Ishikawa (cell line): ENCODE measurements around the gene EML6.

ENCODE experiments used
- CEBPB ChIP-seq: IDR thresholded peaks from 2 replicates; pipeline ENCODE4 v1.6.1; 2012
- CREB1 ChIP-seq: IDR thresholded peaks from 2 replicates; pipeline ENCODE4 v1.6.1; 2012; ENCODE audit warnings: low read depth
- EGR1 ChIP-seq: IDR thresholded peaks from 2 replicates; pipeline ENCODE4 v1.6.1; 2012
- EP300 ChIP-seq: IDR thresholded peaks from 2 replicates; pipeline ENCODE4 v1.6.1; 2012; ENCODE audit warnings: borderline replicate concordance
- FOXM1 ChIP-seq: IDR thresholded peaks from 2 replicates; pipeline ENCODE4 v1.6.1; 2012; ENCODE audit warnings: low read depth, borderline replicate concordance
- NFIC ChIP-seq: IDR thresholded peaks from 2 replicates; pipeline ENCODE4 v1.6.1; 2012
- RAD21 ChIP-seq: IDR thresholded peaks from 2 replicates; pipeline ENCODE4 v1.6.1; 2012; ENCODE audit warnings: low read depth
- TAF1 ChIP-seq: IDR thresholded peaks from 2 replicates; pipeline ENCODE4 v1.6.1; 2012; ENCODE audit warnings: low read depth, mild to moderate bottlenecking
- TCF12 ChIP-seq: IDR thresholded peaks from 2 replicates; pipeline ENCODE4 v1.6.1; 2012; ENCODE audit warnings: low read depth
- TEAD4 ChIP-seq: IDR thresholded peaks from 2 replicates; pipeline ENCODE4 v1.6.1; 2012
- YY1 ChIP-seq: IDR thresholded peaks from 2 replicates; pipeline ENCODE4 v1.6.1; 2012; ENCODE audit warnings: low read depth
- ZBTB7A ChIP-seq: IDR thresholded peaks from 2 replicates; pipeline ENCODE4 v1.6.1; 2012; ENCODE audit warnings: low read depth
- TF ChIP-seq, protein P1 (sequence below): IDR thresholded peaks from 2 replicates; pipeline ENCODE4 v1.6.1; 2012; ENCODE audit warnings: low read depth, mild to moderate bottlenecking
- TF ChIP-seq, protein P2 (sequence below): IDR thresholded peaks from 2 replicates; pipeline ENCODE4 v1.6.1; 2012
- TF ChIP-seq, protein P3 (sequence below): IDR thresholded peaks from 2 replicates; pipeline ENCODE4 v1.6.1; 2012

EML6 gene

DNA sequence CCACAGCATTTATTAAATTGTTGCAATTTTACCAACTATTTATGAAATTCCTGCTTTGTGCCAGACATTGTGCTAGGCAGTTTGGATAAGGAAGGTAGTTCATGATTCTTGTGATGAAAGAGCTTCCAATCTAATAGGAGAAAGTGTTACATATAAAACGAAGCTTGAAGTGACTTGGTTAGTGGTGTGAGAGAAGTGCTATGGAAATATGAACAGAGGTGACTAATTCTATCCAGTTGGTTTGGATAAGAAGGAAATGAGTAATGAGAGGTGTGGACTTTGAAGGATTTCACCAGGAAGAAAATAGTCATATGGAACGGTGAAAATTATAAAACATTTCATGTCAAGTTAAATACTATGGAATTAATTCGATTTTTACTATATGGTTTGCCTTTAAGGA, 48.6 kb downstream of the EML6 start:
- no peak for TF ChIP-seq RAD21
- no peak for TF ChIP-seq ZBTB7A
- no peak for TF ChIP-seq YY1
- no peak for TF ChIP-seq EP300
- no peak for TF ChIP-seq CEBPB
- no peak for TF ChIP-seq TEAD4
- no peak for TF ChIP-seq EGR1

DNA sequence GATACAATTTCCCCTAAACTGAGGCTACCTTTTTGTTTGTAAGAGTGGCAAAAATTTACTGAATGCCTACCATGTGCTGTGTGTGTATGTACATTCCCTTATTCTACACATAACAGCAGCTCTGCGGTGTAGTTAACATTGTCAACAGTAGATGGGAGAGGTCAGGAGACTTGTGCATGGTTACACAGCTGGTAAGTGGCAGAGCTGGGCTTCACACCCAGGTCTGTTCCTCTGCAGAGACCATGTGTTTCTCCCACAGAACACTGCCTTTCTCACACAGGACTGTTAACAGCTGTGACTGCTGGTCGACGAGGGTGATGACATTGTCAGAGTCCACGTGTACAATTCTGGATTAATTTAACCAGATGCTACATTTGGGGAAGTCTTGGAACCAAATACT, 49.1 kb downstream of the EML6 start:
- TF ChIP-seq ZBTB7A (no peak), CEBPB (no peak), TCF12 (no peak), YY1 (no peak), CREB1 (no peak)
- TF ChIP-seq, protein P1, sequence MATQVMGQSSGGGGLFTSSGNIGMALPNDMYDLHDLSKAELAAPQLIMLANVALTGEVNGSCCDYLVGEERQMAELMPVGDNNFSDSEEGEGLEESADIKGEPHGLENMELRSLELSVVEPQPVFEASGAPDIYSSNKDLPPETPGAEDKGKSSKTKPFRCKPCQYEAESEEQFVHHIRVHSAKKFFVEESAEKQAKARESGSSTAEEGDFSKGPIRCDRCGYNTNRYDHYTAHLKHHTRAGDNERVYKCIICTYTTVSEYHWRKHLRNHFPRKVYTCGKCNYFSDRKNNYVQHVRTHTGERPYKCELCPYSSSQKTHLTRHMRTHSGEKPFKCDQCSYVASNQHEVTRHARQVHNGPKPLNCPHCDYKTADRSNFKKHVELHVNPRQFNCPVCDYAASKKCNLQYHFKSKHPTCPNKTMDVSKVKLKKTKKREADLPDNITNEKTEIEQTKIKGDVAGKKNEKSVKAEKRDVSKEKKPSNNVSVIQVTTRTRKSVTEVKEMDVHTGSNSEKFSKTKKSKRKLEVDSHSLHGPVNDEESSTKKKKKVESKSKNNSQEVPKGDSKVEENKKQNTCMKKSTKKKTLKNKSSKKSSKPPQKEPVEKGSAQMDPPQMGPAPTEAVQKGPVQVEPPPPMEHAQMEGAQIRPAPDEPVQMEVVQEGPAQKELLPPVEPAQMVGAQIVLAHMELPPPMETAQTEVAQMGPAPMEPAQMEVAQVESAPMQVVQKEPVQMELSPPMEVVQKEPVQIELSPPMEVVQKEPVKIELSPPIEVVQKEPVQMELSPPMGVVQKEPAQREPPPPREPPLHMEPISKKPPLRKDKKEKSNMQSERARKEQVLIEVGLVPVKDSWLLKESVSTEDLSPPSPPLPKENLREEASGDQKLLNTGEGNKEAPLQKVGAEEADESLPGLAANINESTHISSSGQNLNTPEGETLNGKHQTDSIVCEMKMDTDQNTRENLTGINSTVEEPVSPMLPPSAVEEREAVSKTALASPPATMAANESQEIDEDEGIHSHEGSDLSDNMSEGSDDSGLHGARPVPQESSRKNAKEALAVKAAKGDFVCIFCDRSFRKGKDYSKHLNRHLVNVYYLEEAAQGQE = no peak

DNA sequence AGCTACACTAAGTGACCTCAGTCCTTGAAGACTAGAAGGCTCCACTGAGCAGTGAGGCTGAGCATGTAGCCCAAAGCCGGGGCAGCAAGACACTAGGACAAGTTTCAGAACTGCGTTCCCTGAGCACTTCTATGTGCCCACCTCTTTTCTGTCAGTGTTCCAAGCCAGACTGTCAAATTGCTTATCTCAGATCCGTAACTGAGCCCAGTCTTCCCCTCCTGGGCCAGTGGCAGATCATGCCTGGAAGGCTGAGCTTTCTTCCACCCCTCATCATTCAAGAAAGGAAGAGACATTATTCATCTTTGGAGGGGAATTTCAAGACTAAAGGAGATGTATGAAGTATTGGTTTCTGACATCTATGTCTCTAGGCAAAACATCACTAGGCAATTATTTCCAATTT, 49.8 kb downstream of the EML6 start:
- TF ChIP-seq YY1 (no peak), RAD21 (no peak), EGR1 (no peak), TEAD4 (no peak), TCF12 (no peak), TAF1 (no peak), FOXM1 (no peak), CEBPB (no peak), EP300 (no peak), ZBTB7A (no peak)
- TF ChIP-seq, protein P2, sequence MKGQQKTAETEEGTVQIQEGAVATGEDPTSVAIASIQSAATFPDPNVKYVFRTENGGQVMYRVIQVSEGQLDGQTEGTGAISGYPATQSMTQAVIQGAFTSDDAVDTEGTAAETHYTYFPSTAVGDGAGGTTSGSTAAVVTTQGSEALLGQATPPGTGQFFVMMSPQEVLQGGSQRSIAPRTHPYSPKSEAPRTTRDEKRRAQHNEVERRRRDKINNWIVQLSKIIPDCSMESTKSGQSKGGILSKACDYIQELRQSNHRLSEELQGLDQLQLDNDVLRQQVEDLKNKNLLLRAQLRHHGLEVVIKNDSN = no peak

DNA sequence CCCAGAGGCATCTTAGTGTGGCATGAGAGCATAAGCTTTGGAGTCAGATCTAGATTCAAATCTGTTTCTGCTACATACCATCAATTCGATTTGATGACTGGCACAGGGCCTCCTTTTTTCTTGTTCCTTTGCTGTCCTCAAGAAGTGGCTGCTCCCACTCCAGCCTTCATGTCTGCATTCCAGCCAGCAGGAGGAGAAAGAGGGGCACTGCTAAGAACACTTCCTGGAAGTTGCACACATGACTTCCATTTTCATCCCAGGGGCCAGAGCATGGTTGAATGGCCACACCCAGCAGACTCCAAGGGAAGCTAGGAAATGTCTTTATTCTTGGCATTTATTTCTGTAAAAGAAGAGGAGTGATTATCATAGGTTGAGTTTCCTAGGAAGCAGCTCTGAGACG, 50.4 kb downstream of the EML6 start:
- TF ChIP-seq TAF1 (no peak), CEBPB (no peak), EP300 (no peak), ZBTB7A (no peak), TEAD4 (peak; percentile 89), NFIC (no peak), FOXM1 (no peak), CREB1 (no peak), TCF12 (no peak), YY1 (no peak), EGR1 (no peak), RAD21 (peak; percentile 21; the same call in 1 of the 2 replicates)
- TF ChIP-seq, protein P3, sequence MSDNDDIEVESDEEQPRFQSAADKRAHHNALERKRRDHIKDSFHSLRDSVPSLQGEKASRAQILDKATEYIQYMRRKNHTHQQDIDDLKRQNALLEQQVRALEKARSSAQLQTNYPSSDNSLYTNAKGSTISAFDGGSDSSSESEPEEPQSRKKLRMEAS = no peak
- TF ChIP-seq, protein P1 = no peak
- TF ChIP-seq, protein P2 = peak; percentile 53; the same call in 1 of the 2 replicates

DNA sequence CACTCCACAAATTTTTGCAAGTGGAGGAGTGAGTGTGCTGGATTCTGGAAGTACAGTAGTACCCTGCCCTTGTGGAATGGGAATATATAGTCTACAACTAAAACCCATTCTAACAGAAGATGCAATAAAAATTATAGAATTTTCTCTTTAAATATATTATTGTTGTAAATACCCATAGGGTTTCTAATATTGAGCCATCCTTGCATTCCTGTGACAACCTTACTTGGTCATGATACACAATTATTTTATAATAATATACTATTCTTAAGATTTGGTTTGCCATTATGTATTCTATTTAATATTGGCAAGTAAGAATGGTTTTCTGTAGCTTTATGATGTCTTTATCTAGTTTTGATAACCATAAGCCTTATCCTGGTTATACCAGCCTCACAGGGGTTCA, 52.2 kb downstream of the EML6 start:
- TF ChIP-seq EGR1 = no peak
- no peak for TF ChIP-seq RAD21
- no peak for TF ChIP-seq TEAD4
- TF ChIP-seq CEBPB = no peak
- TF ChIP-seq CREB1 = no peak

DNA sequence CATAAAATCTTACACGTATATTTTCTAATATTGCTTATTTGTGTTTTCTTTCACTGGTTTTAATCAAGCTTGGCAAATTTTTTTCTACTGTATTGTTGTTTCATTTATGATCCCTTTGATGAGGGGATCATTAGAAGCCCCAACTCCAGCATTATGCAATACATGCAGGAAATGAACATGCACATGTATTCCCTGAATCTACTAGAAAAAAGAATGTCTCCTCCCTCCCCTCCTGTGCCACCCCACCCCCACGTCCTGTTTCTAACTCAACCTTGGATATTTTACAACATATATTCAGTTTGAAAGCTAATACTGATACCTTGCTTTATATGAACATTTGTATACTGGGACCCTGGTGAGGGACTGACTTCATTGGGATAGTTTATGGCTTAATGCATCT, 53.0 kb downstream of the EML6 start:
- TF ChIP-seq EGR1 (no peak), CEBPB (no peak), TEAD4 (no peak), FOXM1 (no peak), TCF12 (no peak), TAF1 (no peak), CREB1 (no peak), YY1 (no peak), ZBTB7A (no peak), EP300 (no peak), RAD21 (no peak), NFIC (no peak)
- TF ChIP-seq, protein P3 = no peak
- TF ChIP-seq, protein P1 = no peak
- TF ChIP-seq, protein P2 = no peak
